CD4-positive, alpha-beta T cell treated with Interleukin-4 for 4 hours (primary cell): ENCODE data around the gene HJURP.

Experiments used
- DNase-seq: peaks from one replicate; pipeline ENCODE4 v3.0.0-alpha.2; 2020

HJURP gene

GRCh38 chr2:233811732-233812131 is 42.6 kb downstream of the HJURP start:
- DNase-seq = no peak

DNA sequence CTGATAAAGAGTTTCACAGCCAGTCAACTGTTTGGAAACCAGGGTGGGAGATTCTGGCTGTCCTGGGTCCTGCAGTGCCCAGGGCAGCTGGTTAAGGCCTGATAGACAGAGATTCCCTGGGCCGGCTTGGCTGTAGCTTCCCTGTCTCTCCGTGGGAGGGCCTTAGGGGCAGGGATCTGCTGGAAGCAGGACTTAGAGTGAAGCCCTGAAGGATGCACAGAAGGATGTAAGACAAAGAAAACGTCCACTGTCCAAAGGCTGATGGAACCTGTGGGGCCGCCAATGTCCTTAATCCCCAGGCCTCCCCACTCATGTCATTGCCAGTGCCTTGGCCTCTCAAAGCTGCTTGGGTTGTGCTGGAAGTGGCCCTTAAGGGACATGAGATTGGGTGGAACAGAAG is 43.2 kb downstream of the HJURP start:
- DNase-seq = no peak

GRCh38 chr2:233810385-233810784 is 44.0 kb downstream of the HJURP start:
- DNase-seq = no peak

DNA sequence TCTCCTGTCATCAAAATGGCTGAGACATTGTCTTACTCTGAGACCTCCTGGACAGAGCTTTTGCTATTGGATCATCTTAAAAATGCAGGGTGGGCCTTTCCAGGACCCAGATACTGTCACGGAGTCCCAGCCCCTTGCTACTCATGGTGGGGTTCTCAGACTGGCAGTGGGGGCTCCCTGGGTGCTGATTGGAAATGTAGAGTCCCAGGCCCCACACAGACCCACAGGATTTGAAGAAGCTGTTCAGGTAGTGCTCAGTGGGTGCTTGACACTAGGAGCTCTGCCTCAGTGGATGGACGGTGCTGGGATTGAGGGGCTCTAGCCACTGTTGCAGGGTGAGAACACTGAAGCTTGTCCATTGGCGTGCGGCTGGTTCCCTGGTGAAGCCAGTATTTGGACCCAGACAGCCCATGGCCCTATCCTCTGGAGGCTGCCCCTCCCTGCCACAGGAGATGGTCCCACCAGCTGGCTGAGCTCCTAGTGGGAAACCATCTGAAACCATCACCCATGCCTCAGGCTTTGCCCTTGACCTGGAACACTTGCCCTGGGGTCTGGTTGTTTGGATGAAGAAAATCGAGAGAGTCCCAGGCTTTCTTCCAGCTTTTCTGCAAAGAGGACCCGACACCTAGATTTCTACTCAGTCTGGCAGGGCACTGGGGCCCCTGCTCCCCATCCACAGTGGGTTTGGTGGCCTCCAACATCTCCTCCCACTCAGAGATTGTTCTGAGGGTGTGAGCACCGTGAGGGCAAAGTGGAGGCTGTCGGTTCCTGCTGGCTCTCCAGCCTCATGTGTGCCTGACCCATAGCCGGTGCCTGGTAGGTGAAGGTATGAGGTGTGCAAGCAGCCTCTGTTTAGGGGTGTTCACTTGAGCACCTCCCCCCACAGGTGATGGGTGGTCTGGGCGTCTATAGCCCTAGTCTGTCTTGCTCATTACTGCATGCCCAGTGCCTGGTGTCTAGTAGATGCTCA is 46.1 kb downstream of the HJURP start:
- no peak for DNase-seq

- no peak for DNase-seq
These were observed 47.0 kb downstream of the HJURP start for GRCh38 chr2:233807215-233807865.

GRCh38 chr2:233803994-233804393 is 50.3 kb downstream of the HJURP start:
- DNase-seq = no peak

DNA sequence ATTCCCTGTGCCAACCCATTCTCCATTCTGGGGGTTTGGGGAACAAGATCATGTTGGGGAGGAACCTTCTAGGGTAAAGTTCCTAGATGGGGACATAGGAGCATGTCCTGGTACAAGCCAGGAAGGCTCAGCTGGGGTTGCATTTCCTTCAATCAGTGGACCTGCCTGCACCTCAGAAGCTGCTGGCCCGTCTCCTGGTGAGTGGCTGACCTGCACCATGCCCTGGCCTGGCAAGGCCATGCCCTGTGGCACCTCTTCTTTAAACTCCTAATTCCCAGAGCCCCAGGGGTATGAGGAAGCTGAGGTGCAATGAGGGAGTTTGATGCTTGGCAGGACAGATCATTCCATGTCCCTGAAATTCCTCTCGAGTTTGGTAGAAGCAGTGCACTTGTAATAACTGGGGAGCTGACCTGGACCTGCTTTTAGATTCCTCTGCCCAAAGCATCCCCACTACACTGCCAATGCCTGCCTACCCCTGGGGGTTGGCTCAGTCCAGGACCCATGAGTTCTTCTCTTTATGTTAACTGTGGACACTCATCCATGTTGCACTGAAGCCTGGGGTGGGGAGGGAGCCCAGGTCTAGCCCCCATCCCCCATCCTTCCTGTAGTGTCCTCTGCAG is 50.9 kb downstream of the HJURP start:
- DNase-seq = no peak

GRCh38 chr2:233802132-233802815 is 52.1 kb downstream of the HJURP start:
- DNase-seq = no peak

DNA sequence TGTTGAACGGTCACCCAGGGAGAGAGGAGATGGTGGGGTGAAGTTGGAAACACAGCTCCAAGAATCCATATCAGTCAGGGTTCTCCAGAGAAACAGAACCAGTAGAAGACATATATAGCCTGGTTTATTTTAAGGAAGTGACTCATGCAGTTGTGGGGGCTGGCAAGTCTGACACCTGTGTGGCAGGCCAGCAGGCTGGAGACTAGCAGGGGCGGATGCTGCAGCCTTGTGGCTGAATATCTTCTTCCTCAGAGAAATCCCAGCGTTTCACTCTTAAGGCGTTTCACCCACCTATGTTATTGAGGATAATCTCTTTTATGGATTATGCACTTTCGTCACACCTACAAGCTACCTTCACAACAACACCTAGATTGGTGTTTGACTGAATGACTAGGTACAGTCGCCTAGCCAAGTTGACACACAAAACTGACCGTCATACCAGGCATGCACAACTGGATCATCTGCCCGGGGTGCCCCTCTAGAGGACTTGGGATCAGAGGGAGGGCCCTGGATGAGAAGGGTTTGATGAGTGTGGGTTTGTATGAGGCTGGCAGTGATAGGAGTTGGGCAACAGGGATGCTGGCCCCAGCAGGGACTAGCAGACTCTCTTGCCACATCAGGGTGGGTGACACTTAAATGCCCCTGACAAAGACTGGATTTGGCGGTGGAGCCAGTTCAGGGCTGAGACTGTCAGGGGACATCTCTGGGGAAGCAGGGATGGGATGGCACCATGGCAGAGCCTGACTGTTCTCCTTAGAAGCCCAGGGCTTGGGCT is 52.8 kb downstream of the HJURP start:
- DNase-seq = no peak

DNA sequence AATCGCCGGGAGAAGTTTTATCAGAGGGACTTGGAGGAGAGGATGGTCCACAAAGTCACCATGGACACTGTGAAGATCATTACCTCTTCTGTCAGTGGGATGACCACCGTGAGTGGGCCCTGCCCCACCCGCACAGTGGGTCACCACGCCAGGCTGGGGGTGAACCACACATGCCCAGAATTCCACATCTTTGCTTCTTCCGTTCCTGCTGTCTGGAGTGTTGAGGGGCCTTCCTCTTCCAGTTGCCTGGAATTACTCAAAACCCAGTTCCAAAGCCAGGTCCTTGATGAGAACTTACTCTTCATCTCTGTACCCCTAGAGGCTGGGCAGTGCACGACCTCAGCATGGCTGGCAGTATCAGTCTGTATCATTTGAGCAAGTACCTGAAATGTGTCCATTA is 54.1 kb downstream of the HJURP start:
- DNase-seq = no peak

DNA sequence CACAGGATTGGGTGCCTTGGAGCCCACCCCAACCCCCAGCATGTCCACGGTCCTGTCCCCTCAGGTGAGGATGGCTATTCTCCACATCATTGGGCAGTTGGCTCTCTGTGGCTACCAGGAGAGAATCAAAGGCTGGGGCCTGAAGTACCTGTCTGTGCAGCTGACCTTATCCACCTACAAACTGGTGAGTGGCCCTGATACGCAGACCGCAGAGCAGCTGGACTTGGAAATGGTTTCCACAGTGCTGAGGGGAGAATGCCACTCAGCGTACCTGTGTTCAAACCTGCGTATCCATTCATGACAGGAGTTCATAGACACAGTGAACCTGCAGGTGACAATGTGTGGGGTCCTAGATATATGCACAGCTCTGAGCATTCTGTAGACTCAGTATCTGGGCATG is 54.6 kb downstream of the HJURP start:
- DNase-seq = no peak

DNA sequence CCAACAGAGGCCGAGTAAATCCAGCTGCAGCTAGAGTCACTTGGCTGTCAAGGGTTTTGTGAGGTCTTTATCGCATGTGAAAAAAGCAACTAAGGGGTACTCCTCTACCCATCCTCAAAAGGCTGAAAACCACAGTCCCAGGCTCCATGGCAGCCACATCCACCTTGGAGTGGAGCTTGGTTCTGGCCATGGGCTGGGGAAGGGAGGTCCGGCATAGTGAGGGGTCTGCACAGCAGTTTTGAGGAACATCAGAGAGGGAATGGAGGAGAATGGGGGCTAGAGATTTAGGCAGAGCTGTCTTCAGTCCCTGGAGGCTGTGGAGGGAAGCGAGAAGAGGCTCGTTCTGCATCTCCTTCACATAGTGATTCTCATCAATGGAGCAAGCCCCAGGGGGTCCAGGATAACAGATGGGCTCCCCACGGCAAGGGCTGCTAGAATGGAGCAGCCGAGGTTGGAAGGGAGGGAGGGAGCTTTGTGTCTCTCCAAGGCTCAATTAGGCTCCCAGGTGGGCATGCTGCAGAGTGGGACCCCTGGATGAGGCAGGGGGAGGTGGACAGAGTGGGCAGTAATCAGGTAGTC is 55.2 kb downstream of the HJURP start:
- DNase-seq = no peak

DNA sequence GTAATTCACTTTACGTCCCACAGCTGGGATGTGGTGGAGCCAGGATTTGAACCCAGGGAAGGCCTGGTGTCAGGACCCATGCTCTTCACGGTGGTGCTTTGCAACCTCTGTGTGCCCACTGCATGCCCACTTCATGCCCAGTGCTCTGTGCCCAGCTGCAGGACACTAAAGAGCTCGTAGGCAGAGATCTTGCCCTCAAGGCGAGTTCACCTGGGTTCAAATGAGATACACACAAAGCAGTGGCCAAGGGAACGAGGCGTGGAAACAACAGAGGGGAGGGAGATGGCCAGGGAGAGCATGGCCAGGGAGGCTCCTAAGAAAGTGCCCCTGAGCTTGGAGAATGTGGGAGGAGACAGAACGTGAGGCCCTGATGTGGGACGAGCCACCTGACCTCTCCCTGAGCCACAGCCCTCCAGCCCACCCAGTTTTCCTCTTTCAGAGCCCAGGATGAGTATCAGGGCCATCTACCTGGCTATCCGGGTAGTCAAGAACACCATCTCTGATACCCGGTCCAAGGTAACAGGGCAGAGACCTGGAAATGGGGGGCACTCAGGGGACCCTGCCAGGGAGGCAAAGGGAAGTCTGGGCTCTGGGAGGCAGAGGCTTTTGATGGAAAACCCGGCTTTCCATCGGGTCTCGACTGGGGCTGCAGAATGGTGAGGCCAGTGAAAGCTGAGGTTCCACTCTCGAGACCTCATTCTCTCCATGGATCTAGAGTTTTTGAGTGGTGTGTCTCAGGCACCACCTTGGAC is 55.8 kb downstream of the HJURP start:
- no peak for DNase-seq

DNA sequence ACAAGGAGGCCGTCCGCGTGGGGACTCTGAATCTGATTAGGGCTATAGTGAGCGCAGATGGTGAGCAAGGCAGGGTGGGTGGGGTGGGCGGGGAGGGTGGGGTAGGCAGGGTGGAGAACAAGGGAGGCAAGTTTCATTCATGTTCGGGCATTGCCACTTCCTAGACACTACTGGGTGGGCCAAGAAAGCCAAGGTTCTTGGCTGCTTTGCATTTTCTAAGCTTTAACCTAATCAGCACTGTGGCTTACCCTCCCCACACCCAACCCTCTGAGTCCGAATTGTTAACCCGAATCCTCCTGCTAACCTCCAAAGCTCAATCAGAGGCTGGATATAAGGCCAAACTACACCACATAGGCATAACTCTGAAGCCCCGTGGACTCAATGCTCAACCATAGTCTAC is 58.1 kb downstream of the HJURP start:
- DNase-seq = no peak

GRCh38 chr2:233795735-233796171 is 58.6 kb downstream of the HJURP start:
- no peak for DNase-seq

DNA sequence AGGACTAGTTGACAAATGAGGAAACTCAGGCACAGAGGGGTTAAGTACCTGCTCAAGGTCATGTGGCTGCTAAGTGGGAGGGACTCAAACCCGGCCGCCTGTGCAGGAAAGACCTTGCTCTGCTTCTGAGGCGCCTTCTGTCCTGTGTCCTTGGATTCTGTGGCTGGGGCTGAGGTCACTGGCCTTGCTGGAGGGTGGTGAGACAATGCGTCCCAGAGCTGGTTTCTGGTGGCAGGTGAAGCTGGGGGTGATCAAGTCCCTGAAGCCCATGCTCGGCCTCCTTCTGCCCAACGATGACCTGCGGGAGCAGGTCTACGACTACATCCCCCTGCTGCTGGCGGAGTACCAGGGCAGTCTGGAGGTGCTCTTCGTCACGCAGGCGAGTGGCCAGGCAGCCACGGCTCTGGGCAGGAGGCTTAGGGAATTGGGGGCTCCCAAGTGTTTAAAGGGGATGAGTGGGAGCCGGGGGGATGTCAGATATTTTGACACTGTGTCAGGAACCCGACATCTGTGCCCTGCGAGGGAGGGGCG is 60.1 kb downstream of the HJURP start:
- DNase-seq = no peak

DNA sequence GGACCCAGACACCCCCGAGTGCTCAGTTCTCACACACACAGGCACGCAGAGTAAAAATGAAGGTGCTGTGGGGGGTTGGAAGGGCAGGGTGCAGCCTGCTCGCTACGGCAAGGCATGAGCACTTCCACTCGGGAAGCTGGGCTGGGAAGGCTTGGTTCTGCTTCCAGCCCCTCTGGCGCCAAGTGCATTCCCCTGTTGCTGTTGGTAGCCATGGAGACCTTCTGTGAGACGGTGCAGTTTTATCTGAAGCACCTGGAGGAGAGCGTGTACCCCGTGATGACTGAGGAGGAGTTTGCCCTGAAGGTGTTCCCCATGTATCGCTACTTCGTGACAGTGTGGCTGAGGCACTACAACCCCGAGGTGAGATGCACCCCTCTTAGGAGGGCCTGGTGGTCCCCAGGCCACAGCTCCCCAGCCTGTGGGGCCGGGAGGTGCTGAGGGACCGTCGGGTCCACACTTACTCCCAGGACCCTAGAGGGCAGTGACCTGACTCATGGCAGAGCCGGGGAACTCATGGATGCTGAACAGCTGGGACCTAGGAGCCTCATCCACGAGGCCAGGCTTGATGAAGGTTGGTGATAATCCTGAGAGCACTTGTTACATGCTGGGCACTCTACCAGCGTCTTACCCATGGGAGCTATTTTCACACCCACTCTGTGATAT is 60.7 kb downstream of the HJURP start:
- no peak for DNase-seq

DNA sequence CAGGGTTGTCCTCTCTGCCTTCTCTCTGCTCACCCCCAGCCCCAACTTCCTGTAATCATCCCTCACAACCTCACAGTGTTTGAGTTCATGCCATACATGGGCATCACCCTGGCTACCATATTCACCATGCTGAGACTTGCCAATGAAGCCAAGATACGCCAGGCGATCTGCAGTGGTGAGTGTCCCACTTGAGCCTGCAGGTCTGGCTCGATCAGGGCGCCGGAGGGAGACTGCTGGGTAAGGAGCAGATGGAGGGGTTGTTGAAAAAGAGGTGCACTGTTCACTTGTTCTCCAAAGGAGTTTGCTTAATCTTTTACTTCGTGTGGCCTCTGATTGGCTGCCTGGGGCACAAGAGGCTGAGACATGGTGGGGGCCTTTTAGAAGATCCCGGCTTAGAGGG is 61.6 kb downstream of the HJURP start:
- DNase-seq = no peak

- DNase-seq = no peak
These were observed 62.4 kb downstream of the HJURP start for GRCh38 chr2:233791883-233792329.

- DNase-seq = no peak
These were observed 63.0 kb downstream of the HJURP start for GRCh38 chr2:233791151-233791882.
